Tibial artery (tissue), 4 donors: ENCODE results near the gene CD276.

Source experiments
- DNase-seq, 2 donors: peaks; one replicate each; pipeline ENCODE4 v3.0.0-alpha.2; 2019
- H3K27ac ChIP-seq, 2 donors: fragments of 200-600 bp; sonication (generic) in 1 of 2; 1 replicate in 1 of 2; 2 replicates in 1 of 2; pipeline ENCODE4 v1.5.1; 2018 to 2019; ENCODE audit warnings: mild to moderate bottlenecking in 1 of 2
- H3K27me3 ChIP-seq, 2 donors: fragments of 200-600 bp; sonication (generic) in 1 of 2; one replicate each; pipeline versions ENCODE4 v1.5.1 to v1.6.0; 2016 to 2019
- H3K36me3 ChIP-seq, 3 donors: fragments of 200-600 bp; sonication (generic) in 2 of 3; one replicate each; pipeline ENCODE4 v1.5.1; 2016 to 2019; ENCODE audit warnings: mild to moderate bottlenecking in 2 of 3
- H3K4me1 ChIP-seq, 4 donors: fragments of 200-600 bp; sonication (generic) in 2 of 4; 1 replicate in 3 of 4; 2 replicates in 1 of 4; pipeline ENCODE4 v1.5.1; 2016 to 2019
- H3K4me3 ChIP-seq, 2 donors: fragments of 200-600 bp; sonication (generic) in 1 of 2; 1 replicate in 1 of 2; 2 replicates in 1 of 2; pipeline ENCODE4 v1.5.1; 2018 to 2019; ENCODE audit warnings: mild to moderate bottlenecking in 2 of 2
- H3K9me3 ChIP-seq, 3 donors: fragments of 200-600 bp; sonication (generic) in 1 of 3; one replicate each; pipeline ENCODE4 v1.5.1; 2016 to 2019
- intact Hi-C: fragments of 100-400 bp; cut with DNase I; formaldehyde crosslinking; loops from one replicate; pipeline ENCODE4 v1.15.0; 2023; ENCODE audit warnings: low total_unique reads
- TF ChIP-seq, protein P1 (sequence below), 2 experiments: fragments of 200-600 bp in 1 of 2; fragments of 450-650 bp in 1 of 2; IDR thresholded peaks; one replicate each; pipeline ENCODE4 v1.5.1; 2017 to 2019; ENCODE audit warnings: antibody characterized with exemption in 2 of 2, mild to moderate bottlenecking in 1 of 2, moderate library complexity in 1 of 2

CD276 gene

DNA sequence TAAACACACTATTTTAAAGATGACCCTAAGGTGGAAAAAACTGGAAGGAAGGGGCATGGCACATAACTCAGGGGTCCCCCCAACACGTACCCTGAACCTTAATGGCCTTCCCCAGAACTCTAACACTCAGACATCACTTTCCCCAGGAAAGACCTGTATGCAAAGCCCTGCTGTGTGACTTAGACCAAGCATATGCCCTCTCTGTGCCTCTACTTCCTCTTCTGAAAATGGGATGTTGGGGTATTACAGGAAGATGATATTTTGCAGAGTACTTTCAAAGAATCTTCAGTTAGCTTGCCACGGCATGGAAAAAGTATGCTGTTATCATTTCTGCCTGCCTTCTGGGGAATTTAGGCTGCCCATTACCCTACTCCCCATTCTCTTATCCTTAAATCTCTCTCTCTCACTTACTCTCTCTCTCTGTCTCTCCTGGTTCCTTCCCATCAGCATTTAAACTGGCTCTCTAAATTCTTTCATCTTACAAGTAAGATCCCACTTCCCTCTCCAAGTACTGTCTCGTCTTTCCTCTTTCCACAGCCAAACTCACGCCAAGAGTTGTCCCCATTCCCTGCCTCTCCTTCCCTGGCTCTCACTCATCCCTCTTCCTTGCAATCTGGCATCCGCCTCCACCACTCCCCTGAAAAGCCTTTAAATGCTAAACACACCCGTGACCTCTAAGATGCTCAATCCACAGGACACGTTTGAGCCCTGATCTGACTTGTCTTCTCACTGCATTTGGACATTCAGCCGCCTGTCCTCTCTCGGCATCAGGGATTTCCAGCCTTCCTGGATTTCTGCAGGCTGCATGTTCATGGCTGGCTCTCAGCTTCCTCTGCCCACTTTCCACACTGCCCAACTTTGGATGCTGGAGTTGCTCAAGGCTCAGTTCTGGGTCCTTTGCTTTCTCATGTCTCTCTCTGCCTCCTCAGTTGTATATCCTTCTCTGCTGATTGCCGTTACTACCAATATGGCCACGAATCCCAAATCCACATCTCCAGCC lies 76.4 kb downstream of the CD276 start:
- Histone ChIP-seq H3K27ac (no peak overlapping the region), H3K36me3 (no peaks in the 10 kb centered on the region), H3K9me3 (no peaks in the 10 kb centered on the region), H3K4me1 (no peaks in the 10 kb centered on the region), H3K4me3 (no peak overlapping the region), H3K27me3 (peaks cover 0 to 62% of the 10 kb centered on the region in 2 donors)
- TF ChIP-seq, protein P1, sequence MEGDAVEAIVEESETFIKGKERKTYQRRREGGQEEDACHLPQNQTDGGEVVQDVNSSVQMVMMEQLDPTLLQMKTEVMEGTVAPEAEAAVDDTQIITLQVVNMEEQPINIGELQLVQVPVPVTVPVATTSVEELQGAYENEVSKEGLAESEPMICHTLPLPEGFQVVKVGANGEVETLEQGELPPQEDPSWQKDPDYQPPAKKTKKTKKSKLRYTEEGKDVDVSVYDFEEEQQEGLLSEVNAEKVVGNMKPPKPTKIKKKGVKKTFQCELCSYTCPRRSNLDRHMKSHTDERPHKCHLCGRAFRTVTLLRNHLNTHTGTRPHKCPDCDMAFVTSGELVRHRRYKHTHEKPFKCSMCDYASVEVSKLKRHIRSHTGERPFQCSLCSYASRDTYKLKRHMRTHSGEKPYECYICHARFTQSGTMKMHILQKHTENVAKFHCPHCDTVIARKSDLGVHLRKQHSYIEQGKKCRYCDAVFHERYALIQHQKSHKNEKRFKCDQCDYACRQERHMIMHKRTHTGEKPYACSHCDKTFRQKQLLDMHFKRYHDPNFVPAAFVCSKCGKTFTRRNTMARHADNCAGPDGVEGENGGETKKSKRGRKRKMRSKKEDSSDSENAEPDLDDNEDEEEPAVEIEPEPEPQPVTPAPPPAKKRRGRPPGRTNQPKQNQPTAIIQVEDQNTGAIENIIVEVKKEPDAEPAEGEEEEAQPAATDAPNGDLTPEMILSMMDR (IDR thresholded peaks at IDR 0.05) = no peak
- intact Hi-C loops = no loop called here
- DNase-seq = no peak

DNA sequence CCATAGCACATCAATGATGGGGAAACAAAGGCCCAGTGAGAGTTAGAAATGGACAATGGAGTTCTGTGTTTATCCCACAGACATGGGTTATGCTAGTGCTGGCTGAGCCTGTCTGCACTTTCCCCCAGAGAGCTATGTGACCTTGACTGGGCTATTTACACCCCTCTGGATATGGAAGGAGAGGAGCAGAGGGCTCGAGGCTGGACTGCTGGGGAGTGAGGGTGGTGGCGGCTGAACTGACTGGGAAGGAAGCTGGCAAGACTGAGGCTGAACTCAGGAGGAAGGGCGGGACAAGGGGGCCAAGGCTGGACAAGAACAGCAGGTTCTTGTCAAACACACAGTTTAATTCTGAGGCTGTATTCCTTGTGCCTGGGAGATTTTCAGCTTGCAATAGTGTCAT lies 79.7 kb downstream of the CD276 start:
- no peak for DNase-seq
- Histone ChIP-seq H3K27me3 (peaks cover 0 to 43% of the 10 kb centered on the region in 2 donors), H3K36me3 (no peaks in the 10 kb centered on the region), H3K4me3 (no peak overlapping the region), H3K4me1 (no peaks in the 10 kb centered on the region), H3K9me3 (no peaks in the 10 kb centered on the region), H3K27ac (no peak overlapping the region)
- intact Hi-C loops = no loop called here
- TF ChIP-seq, protein P1 (IDR thresholded peaks at IDR 0.05) = no peak
